ENCODE data around the gene WNK2.

The WNK2 gene

DNA sequence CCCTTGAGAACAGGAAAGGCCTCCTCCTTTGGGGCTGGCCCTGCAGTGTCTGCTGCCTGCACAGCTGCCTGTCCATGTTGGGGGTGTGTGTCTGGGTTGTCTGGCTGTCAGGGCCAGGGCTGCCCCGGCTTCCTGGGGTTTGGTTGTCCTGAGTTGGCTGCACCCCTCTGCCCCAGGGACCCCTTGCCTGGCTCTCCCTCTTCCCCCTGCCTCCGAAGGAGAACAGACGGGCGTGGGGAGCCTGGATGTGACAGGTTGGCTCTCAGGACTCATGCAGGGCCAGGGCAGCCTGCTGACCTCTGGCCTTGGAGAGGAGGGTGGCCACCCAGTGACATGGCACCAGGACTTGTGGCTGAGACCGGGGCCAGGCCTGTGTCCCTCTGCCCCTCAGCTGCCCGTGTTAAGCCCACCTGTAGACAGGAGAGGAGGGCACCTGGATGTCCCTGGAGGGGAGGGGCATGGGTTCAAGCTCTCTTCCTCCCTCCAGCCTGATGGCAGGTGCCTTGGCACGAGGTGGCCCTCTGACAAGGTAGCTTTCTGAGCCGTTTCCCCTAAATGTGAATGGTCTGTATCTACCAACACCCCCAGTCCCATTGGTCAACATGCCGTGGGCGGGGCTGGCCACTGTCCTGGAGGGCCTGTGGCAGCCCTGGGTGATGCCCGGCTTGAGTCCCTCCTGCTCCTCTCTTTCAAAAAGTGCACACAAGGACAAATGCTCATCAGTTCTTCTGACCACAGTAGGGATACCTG, 34.9 kb downstream of the WNK2 start:
- DNase-seq (ENCODE audit: low spot score): no peak

DNA sequence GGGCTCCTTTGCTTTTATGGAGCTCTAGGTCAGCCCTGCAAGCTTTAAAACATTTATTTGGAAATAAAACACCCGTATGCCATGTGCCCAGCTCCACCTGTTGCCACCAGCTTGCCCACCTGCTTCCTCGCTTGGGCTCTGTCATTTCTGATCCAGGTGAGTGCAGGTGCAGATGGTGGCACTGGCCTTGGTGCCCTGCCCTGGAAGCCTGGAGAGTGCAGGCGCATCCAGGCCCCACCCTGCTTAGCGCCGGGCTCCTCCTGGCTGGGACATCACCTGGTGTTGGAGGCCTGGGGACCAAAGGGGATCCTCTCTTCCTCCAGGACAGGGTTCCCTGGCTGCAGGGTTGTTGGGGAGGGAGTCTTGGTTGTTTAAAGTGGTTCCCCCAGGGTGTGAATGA, 35.8 kb downstream of the WNK2 start:
- DNase-seq (ENCODE audit: low spot score): no peak

DNA sequence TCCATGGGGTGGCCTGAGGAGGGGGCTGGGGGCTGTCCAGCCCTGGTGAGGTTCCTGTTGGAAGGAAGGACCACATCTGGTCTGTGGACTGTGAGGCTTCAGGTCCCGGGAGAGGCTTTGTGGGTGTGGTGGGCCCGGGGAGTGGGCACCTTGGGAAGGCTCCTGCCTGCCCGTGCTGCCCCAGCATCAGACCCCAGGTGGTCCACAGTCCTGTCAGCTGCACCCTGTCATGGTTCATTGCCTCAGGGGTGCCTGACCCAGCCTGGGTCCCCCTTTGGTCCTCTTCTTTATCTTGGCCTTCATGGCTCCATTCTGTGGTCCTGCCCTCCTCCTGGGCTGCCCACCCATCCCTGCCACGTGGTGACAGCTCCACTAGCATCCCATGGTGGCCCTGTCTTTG, 36.7 kb downstream of the WNK2 start:
- DNase-seq (ENCODE audit: low spot score): no peak

DNA sequence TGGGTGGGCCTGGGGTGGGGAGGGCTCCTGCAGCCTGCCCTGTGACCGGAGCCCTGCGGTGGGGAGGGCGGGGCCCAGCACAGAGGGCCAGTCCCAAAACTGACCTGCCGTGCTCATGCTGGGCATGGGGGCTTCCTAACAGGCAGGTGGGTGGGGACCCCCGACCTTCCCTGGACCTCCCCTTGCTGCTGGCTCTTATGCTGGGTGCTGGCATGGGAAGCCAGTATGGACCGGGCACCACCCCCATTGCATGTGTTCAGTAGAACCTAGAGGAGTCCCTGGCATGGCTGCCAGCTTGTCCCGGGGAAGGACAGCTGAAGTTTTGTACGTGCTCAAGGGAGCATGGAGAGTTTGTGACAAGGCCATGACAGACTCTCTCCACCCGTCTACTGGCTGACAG, 37.1 kb downstream of the WNK2 start:
- no peak for DNase-seq (ENCODE audit: low spot score)

DNA sequence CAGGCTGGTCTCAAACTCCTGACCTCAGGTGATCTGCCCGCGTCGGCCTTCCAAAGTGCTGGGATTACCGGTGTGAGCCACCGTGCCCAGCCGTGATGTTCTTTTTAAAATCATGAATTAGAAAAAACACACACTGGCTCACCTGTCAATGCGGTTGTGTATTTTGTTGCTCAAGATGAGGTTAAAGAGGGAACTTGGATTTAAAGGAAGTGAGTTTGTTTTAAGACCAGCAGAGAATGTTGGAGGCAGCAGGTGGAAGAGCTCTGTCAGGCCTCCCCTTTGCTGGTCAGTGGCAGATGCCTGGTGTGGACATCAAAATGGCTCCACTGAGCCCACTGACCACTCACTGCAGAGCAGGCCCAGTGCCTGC, 38.9 kb downstream of the WNK2 start:
- DNase-seq (ENCODE audit: low spot score): no peak

DNA sequence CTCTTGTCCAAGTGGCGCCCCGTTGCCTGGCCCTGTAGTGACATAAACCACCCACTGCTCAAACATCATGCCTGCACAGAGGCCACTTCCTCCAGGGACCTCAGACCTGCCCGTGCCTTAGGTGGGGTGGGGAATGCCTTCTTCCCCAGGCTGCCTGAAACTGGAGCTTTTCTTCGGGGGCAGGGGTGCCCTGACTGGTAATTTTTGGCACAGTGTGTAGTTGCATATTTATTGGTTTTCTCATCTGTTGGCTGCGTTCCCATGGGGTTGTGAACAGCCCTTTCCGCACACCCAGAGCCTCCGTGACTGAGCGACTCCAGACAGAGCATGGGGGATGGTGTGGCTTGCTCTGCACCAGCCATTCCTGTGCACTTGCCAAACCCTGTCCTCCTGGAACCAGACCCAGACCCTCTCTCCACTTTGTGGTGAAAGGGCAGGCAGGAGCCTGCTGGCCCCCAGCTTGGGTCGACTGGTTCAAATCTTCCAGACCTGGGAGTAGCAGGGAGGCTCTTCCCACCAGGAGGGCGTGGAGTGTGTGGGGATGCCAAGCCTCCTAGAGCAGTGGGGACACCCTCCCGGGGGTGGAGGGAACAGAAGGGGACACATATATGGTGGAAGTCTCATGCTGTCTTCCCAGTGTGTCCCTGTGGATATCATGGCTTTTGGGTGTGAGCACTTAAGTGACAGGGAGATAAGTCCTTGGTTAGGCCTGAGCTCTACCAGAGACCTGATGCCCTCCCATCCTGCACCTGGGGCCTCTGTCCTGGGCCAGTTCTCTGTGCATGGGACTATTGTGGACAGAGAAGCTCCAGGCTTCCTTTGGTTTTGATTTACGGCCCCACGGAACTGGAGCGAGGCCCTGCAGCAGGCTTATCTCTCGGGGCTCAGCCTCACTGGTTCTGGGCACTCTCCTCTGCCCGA, 39.6 kb downstream of the WNK2 start:
- peak; percentile 79 for DNase-seq (ENCODE audit: low spot score)

DNA sequence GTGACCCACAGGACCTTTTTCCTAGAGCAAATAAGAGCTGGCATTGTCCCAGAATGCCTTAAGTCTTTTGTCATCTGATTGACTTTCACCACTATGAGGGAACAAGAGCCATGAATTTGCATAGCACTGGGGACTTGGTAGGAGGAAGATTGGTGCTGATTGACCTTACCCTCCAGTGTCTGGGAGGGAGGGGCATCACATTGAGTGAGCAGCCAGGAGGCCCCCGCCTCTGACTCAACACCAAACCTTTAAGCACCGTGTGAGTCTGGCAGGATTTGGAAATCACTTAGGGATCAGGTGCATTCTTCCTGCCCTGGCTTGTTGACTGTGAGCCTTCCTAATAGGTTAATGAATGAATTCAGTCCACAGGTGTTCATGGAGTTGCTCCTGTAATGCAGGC, 40.7 kb downstream of the WNK2 start:
- no peak for DNase-seq (ENCODE audit: low spot score)

DNA sequence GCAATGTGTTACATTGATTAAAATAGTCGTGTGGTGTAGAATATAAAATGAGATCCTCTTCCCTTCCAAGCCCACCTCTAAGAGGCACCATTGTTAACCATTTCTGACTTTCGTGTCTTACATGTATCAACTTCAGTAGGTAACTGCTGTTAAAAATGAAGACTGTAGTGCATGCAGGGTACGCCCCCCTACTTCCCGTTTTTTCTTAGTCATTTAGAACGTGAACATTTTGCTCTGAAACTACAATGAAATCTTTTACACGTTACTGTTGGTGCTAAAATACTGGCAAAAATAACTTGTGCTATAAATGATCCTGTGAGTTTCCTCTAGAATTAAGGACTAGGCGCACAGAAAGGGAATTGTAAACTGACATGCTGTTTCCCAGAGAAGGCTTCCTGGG, 41.5 kb downstream of the WNK2 start:
- no peak for DNase-seq (ENCODE audit: low spot score)

DNA sequence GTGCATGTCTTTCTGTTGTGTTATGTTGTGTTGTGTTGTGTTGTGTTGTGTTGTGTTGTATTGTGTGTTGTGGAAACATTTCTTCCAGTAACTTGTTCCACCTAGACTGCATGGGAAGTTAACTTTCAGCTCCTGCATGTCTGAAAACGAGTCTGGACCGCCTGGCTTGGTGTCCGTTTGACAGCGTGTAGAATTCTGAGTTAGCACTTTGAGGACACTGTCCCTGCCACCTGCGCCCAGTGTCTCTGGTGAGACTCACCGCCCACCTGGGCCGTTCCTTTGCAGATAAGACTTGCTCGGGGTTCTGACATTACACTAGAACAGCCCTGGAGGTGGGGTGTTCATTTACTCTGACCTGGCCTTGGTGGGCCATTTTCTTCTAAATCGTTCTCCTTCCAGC, 42.0 kb downstream of the WNK2 start:
- no peak for DNase-seq (ENCODE audit: low spot score)

DNA sequence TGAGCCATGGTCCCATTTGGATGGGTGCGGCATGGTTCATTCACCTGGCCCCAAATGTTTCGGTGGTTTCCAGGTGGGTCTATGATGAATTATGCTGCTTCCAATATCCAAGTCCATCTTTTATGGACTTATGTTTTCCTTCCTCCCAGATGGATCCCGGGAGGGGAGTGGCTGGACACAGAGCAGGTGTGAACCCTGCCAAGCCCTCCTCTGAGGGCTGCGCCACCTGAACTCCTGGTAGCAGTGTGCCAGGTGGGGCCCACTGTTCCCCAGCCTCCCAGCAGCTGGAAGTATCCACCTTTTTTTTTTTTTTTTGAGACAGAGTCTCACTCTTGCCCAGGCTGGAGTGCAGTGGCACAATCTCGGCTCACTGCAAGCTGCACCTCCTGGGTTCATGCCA, 42.9 kb downstream of the WNK2 start:
- DNase-seq (ENCODE audit: low spot score): no peak

DNA sequence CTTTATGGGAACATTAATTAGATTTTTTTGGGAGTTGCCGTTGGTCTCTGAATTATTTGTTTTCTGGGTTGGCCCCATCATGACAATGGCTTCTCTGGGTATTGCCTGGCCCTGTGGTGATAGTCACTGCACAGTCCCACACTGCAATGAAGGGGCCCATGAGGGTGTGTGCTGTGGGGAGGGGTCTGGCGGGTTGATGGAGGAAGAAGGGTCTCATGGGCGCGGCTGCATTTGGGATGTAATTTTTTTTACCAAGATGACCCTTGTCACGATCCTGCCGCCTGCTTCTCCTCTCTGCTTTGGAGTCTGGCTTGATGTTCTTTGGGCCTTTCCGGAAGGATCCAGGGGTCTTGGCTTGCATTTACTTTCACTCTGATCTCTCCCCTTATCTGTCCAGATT, 44.1 kb downstream of the WNK2 start:
- DNase-seq (ENCODE audit: low spot score): no peak

DNA sequence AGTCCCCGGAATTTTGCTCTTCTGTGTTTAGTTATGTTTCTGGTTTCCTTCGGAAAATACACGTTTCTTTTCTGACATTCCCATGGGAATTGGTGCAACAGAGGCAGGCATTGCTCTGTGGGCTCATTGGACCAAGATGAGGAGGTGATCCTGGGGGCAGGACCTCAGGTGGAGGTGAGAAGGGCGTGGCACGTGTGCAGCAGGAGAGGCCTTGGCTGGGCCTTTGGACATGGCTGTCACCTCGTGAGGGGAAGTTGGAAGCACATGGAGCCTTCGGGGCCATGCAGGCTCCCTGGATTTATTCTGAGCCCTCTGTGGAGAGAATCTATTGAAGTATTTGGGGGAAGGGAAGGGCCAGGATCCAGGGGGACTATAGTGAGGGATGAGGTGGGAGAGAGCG, 44.5 kb downstream of the WNK2 start:
- DNase-seq (ENCODE audit: low spot score): no peak

DNA sequence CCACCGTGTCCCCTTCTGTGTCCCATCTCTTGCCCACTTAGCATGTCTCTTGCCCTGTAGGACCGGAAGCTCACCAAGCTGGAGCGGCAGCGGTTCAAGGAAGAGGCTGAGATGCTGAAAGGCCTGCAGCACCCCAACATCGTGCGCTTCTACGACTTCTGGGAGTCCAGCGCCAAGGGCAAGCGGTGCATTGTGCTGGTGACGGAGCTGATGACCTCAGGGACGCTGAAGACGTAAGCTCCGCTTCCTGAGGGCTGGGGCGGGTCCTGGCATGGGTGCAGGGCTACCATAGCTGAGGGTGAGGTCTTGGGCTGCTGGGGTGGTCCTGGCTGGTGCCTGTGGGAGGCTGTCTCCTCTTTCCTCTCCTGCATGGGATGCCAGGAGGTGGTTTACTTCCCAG, 45.7 kb downstream of the WNK2 start:
- DNase-seq (ENCODE audit: low spot score): no peak

DNA sequence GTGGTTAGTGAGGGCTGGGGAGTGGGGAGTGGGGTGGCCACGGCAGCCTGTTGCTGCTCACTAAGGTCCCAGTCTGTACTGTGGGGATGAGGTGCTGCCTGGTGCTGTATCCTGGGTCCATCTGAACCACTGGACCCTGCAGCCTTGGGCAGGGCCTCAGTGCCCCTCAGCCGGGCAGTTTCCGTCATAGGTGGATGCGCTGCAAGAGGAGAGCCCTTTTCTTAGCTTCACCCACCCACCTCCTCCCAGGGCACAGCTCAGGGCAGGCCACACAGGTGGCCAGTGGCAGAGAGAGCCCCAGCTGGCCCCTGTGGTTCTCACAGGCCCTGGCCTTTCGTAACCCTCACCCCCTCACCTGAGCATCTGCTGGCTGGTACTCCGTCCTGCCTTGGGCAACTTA, 46.2 kb downstream of the WNK2 start:
- no peak for DNase-seq (ENCODE audit: low spot score)

DNA sequence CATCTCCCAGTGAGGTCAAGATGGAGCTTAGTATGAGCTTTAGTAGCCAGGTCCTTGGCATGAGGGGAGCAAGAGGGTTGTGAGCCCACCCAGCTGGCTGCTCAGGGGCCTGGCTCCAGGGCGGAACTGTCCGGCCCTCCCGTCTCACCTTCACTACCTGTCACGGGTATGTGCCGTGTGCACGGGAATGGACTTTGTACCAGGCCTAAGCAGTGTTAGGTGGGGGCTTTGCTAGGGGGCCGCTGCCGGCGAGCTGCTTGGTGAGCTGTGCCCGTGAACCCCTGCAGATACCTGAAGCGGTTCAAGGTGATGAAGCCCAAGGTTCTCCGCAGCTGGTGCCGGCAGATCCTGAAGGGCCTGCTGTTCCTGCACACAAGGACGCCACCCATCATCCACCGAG, 46.7 kb downstream of the WNK2 start:
- no peak for DNase-seq (ENCODE audit: low spot score)

DNA sequence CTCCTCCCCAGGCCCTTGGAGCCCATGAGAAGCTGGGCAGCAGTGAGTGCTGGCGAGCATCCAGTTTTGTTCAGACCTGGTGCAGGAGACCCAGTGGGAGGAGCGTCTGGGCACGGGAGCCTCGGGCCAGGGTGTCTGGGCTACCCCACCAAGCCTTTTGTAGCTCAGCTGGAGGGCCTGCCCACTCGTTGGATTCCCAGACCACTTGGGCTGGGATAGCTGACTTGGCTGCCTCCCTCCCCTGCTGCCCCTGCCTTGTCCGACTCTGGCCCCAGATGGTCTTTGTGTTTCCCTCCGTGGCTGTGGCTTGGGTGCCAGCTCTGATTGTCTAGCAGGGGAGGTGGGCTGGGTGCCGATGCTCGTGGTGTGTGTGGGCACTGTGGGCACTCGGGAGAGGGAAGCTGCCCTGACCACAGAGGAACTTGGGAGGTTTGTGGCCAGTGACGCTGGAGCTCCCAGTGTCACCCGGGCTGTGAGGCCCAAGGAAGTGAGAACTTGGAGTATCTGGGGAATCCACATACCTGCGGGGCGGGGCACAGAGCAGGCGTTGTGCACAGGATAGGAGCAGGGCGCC, 47.3 kb downstream of the WNK2 start:
- no peak for DNase-seq (ENCODE audit: low spot score)

DNA sequence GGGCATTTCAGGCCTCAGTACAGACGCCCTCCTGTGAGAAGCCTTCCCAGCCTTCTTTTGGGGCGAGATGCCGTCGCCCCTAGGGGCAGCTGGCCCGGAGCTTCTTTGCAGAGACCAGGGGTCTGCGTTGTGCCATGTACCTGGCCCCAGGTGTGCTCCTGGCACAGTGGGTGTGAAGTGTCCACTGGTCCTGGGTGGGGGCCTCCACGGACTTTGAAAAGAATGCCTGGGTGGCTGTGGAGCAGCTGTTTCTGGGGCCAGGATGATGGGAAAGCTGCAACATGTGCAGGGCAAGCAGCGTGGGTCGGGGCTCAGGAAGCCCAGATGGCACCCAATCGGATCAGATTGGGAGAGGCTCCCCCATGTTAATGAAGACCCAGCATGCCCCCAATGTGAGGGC, 47.8 kb downstream of the WNK2 start:
- no peak for DNase-seq (ENCODE audit: low spot score)

DNA sequence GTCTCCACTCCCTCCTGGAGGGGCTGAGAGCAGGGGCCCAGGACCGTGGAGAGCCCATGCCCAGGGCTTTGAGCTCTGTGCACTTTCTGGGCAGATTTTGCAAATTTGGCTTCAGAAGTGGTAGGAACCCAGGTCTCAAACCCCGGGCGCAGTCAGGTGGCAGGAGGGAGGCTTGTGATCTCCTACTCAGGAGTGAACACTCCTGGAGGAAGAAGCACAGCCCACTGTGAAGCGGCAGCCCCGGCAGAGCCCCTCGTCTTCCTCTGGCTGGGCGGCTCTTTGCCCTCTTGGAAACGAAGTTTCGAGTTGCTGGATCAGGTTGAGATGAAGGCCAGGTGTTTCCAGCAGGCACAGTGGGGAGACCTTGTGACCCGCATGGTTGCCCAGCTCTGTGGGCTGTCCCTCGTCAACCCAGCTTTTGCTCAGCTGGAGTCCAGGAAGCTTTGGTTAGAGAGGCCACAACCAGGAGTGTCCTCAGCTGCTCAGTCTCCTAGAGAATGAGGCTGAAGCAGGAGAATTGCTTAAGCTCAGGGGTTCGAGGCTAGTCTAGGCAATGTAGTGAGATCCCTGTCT, 48.5 kb downstream of the WNK2 start:
- no peak for DNase-seq (ENCODE audit: low spot score)

DNA sequence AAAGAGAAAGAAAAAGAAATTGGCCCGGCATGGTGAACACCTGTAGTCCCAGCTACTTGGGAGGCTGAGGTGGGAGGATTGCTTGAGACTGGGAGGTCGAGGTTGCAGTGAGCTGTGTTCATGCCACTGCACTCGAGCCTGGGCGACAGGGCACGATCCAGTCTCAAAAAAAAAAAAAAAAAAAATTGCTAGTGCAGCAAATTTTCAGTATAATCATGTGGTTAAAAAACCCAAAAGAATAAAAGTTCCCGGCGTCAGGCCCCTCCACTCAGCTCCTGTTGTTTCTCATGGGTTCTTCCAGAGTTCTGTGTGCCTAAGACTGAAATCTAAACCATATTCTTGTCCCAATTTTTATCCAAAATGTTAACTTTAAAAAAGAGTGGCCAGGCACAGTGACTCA, 49.1 kb downstream of the WNK2 start:
- no peak for DNase-seq (ENCODE audit: low spot score)

DNA sequence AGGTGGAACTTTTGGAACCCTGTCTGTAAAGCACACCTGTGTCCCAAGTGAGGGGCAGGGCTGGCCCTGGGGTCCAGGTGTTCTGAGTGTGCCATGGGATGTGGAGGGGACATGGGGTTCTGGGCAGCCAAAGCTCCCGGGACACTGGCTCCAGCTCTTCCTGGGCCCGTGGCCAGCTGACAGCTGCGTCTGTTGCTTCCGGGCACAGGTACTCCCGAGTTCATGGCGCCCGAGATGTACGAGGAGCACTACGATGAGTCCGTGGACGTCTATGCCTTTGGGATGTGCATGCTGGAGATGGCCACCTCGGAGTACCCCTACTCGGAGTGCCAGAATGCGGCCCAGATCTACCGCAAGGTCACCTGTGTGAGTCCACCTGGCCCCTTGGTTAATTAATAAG, 50.7 kb downstream of the WNK2 start:
- DNase-seq (ENCODE audit: low spot score): no peak

DNA sequence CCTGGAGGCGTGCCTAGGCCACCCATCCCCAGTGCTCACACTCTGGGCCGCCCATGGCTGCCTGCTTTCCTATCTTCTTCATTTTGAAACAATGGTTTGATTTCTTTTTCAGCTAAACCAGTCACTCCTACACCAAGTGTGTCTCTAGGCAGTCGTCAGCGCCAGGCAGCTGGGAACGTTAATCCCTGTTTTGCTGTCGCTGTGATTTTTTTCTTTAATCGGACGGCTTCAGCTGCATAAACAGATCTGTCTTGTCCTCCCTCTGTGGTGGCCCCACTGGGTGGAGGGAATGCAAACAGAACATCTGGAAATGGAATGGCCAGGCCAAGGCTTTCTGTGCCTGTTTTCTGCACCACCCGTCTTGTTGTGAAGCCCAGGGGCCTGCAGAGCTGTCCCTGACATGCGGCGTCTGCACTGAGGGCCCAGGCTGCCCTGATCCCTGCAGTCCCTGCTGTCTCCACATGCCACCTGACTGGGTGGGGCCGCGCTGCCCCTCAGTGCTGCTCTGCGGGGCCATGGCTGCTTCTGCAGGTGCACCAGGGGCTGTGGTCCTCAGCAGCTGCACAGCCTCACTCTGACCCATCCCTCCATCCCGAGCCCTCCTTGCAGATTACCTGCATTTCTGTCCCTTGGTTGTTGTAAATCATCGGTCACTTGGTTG, 51.5 kb downstream of the WNK2 start:
- no peak for DNase-seq (ENCODE audit: low spot score)

DNA sequence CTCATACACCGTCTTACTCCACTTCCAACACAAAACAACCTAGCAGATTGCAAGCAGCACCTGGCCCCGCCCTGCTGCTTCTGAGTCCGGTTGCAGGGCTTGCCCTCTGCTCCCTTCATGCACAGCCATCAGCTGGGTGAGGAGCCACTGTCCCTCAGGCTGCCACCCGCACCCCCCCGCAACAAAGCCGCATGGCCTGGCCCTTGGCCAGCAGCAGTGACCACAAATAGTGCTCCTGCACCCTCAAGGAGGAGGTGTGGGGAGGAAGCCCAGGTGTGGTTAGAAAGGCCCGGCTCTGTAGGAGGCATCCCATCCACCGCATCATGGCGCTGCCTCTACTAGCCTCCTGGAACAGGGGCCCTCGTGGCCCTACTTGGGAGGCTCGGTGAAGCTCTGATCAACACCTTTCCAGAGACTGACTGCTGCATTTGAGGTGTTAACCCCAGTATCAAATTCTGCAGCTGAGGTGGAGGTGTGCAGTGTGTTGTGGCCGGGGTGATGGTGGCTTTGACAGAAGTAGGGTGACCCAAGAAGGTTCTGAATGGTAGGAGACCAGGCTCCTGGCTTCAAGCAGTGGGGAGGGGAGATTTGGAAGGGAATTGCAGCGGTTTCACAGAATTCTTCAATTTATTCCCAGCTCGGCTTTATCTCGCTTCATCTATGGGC, 52.7 kb downstream of the WNK2 start:
- no peak for DNase-seq (ENCODE audit: low spot score)

All from AG20443 (cell line).